Prostate gland (tissue), 2 donors: ENCODE data around the gene CIB1. TPM values are rescaled to one million over a fixed set of nuclear protein-coding genes. Genes with fewer than 3 reads are reported as not detected.

ENCODE experiments used
- DNase-seq: peaks from one replicate; pipeline ENCODE4 v3.0.0-alpha.2; 2019; ENCODE audit warnings: low spot score
- H3K27ac ChIP-seq, 2 donors: fragments of 200-600 bp; sonication (generic); 2 replicates each; pipeline ENCODE4 v1.5.1; 2017 to 2019
- H3K27me3 ChIP-seq: fragments of 200-600 bp; sonication (generic); replicated peaks from 2 replicates; pipeline ENCODE4 v1.5.1; 2019; ENCODE audit not compliant: insufficient read depth
- H3K36me3 ChIP-seq, 2 donors: fragments of 200-600 bp; sonication (generic); 1 replicate in 1 of 2; 2 replicates in 1 of 2; pipeline versions ENCODE4 v1.5.1 to v1.8.1; 2017 to 2019
- H3K4me1 ChIP-seq: fragments of 200-600 bp; sonication (generic); replicated peaks from 2 replicates; pipeline ENCODE4 v1.5.1; 2019
- H3K4me3 ChIP-seq, 2 donors: fragments of 200-600 bp; sonication (generic); 2 replicates each; pipeline ENCODE4 v1.5.1; 2017 to 2019
- H3K9me3 ChIP-seq: fragments of 200-600 bp; sonication (generic); 2 replicates; pipeline ENCODE4 v1.5.1; 2017
- POLR2A ChIP-seq: fragments of 450-650 bp; IDR thresholded peaks from one replicate; pipeline ENCODE4 v1.6.1; 2016; ENCODE audit warnings: antibody characterized with exemption, mild to moderate bottlenecking
- POLR2AphosphoS5 ChIP-seq: sonication (generic); formaldehyde crosslinking; IDR thresholded peaks from one replicate; pipeline ENCODE4 v1.6.1; 2017; ENCODE audit warnings: antibody characterized with exemption
- WGBS: methylation state at CpG from one replicate; pipeline ENCODE4 v1.1.5; 2018; 5-methylcytosine and 5-hydroxymethylcytosine counted together
- intact Hi-C: fragments of 100-400 bp; cut with DNase I; formaldehyde crosslinking; loops from one replicate; pipeline ENCODE4 v1.14.2; 2022
- total RNA-seq, 2 donors: library from RNA; depleted of rRNA; stranded (reverse); fragments of >200 nt; gene quantifications; one replicate each; pipeline ENCODE4 v1.1.0, GENCODE V29; 2016
- TF ChIP-seq, protein P1 (sequence below), 4 experiments: fragments of 200-600 bp in 2 of 4; fragments of 450-650 bp in 2 of 4; sonication (generic) in 2 of 4; IDR thresholded peaks; 1 replicate in 3 of 4; 2 replicates in 1 of 4; pipeline ENCODE4 v1.5.1; 2016 to 2019; ENCODE audit warnings: antibody characterized with exemption in 4 of 4, mild to moderate bottlenecking in 2 of 4, moderate library complexity in 2 of 4

Gene CIB1
- total RNA-seq, 2 donors from 2014 or later = 48.3 to 104 TPM

DNA sequence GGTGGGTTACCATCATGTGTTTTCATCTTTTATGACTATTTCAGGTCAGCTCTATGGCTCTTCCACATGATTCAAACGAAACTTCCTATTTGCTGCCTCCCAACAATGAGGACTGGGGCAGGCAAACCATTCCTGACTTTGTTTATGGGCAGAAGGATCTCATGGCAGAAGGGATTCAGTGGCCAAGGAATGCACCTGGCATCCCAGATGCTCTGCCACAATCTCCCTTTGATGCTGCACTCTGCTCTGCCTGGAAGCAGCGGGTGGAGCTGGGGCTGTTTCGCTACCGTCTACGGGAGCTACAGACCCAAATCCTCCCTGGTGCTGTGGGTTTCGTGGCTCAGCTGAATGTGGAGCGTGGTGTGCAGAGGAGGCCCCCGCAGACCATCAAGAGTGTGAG is 7.1 kb upstream of the CIB1 start:
- H3K4me3 ChIP-seq = no peak overlapping the region
- TF ChIP-seq, protein P1, sequence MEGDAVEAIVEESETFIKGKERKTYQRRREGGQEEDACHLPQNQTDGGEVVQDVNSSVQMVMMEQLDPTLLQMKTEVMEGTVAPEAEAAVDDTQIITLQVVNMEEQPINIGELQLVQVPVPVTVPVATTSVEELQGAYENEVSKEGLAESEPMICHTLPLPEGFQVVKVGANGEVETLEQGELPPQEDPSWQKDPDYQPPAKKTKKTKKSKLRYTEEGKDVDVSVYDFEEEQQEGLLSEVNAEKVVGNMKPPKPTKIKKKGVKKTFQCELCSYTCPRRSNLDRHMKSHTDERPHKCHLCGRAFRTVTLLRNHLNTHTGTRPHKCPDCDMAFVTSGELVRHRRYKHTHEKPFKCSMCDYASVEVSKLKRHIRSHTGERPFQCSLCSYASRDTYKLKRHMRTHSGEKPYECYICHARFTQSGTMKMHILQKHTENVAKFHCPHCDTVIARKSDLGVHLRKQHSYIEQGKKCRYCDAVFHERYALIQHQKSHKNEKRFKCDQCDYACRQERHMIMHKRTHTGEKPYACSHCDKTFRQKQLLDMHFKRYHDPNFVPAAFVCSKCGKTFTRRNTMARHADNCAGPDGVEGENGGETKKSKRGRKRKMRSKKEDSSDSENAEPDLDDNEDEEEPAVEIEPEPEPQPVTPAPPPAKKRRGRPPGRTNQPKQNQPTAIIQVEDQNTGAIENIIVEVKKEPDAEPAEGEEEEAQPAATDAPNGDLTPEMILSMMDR (IDR thresholded peaks at IDR 0.05) = no peak
- TF ChIP-seq POLR2A (no peak), POLR2AphosphoS5 (no peak)
- H3K4me1 ChIP-seq = no peaks in the 10 kb centered on the region
- 90% methylated on average over 7 of the region's 8 CpGs for WGBS
- intact Hi-C loops = no loop called here
- DNase-seq = no peak
- H3K27ac ChIP-seq = no peak overlapping the region
- no peaks in the 10 kb centered on the region for H3K9me3 ChIP-seq
- peaks cover 0 to 2% of the 10 kb centered on the region in 2 donors for H3K36me3 ChIP-seq
- H3K27me3 ChIP-seq = no peaks in the 10 kb centered on the region

DNA sequence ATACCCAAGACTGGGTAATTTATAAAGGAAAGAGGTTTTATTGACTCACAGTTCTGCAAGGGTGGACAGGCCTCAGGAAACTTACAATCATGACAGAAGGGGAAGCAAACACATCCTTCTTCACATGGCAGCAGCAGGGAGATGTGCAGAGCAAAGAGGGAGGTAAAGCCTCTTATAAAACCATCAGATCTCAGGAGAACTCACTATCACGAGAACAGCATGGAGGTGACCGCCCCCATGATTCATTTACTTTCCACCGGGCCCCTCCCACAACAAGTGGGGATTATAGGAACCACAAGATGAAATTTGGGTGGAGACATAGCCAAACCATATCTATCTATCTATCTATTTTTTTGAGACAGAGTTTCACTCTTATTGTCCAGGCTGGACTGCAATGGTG is 5.6 kb upstream of the CIB1 start:
- intact Hi-C loops = no loop called here
- H3K27me3 ChIP-seq = no peaks in the 10 kb centered on the region
- 88% methylated on average over 3 of the region's 3 CpGs for WGBS
- H3K36me3 ChIP-seq = peaks cover 0 to 2% of the 10 kb centered on the region in 2 donors
- peaks cover 7% of the 10 kb centered on the region for H3K4me1 ChIP-seq
- no peak overlapping the region for H3K4me3 ChIP-seq
- no peak for TF ChIP-seq POLR2A
- TF ChIP-seq, protein P1 (IDR thresholded peaks at IDR 0.05) = no peak
- TF ChIP-seq POLR2AphosphoS5 = no peak
- H3K9me3 ChIP-seq = no peaks in the 10 kb centered on the region
- H3K27ac ChIP-seq = no peak overlapping the region
- no peak for DNase-seq

DNA sequence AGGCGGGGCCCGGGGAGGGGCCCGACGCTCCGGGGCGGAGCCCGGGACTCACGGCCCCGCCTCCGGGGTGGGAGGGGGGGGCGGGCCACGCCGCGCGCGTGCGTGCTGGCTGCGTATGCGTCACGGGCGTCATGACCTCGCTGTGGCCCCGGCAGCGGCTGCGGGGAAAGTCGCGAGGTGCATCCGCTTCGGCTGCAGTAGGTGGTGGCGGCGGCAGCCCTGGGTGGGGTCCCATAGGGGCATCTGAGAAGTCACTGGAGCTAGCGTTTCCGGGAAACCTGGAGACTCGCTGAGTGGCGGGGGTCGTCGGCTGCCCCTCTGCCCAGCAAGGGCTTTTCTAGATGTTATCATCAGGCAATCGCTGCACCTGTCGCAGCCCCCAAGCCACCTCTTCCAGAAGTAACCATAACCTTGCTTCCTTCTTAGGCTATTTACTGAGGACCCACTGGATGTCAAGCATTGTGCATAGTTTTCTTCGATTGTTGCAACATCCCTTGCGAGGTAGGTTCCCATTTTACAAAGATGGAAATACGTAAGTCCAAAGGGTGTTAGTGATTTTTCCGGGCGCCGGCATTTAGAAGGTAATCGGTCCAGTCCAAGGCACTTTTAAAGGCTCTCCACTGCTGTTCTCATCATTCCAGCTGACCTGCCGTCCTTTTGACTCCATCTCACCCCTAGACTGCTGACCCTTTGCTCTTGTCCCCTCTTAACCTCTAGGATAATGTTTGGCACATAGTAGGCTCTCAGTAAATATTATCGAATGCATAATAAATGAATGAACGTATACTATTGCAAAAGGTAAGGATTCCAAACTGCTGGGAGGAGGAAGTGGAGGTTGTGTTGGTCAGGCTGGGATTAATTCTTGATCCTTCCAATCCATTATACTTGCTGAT is 601 bp upstream of the CIB1 start, which contains the start of gene GDPGP1:
Gene GDPGP1 (plus strand): TSS at position 114 of the 893 bp plus-strand sequence. CDS start 6,700 bp downstream, outside the sequence.
- Histone ChIP-seq H3K27me3 (no peaks in the 10 kb centered on the region), H3K27ac (peak within 1 kb of the TSS; percentile 90 to 95), H3K36me3 (peaks cover 0 to 2% of the 10 kb centered on the region in 2 donors), H3K9me3 (no peaks in the 10 kb centered on the region), H3K4me1 (peaks cover 17% of the 10 kb centered on the region), H3K4me3 (peak within 1 kb of the TSS; percentile 69 to 83)
- WGBS = 12% methylated on average over 19 of the region's 49 CpGs
- TF ChIP-seq, protein P1 (IDR thresholded peaks at IDR 0.05) = peak in 1 of 4 experiments; percentile 3
- TF ChIP-seq POLR2AphosphoS5 (no peak), POLR2A (peak; percentile 59)
- intact Hi-C loops = loop anchor here (2.0 kb wide), 1 partner anchor 14 kb away; the partner anchor contains the start of gene TTLL13
- no peak for DNase-seq

DNA sequence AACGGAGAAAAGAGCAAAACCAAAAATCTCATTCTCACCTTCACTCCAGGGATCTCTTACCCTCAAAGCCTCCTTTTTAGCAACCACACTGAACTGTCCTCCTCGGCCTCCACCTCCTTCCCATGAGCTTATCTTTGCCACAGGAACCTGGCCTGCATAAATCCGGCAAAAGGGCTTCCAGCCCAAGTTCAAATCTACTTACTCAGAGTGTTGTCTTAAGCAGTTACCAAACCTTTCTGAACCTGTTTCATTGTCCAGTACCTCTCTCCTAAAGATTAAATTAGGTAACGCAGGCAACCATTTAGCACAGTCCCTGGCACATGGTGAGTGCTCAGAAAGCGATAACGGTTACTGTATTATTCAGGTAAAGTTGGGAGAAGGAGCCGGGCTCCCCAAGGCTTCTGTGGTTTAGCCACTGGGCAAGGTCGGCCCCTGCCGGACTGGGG is 777 bp downstream of the CIB1 start:
- DNase-seq = no peak
- TF ChIP-seq POLR2A (no peak), POLR2AphosphoS5 (no peak)
- TF ChIP-seq, protein P1 (IDR thresholded peaks at IDR 0.05) = peak in 2 of 4 experiments; percentile 30 to 69
- peak overlapping the region; percentile 69 to 83 for H3K4me3 ChIP-seq

More for the DNA sequence above, 777 bp downstream of the CIB1 start:
- Histone ChIP-seq H3K4me1 (peaks cover 17% of the 10 kb centered on the region), H3K9me3 (no peaks in the 10 kb centered on the region), H3K27me3 (no peaks in the 10 kb centered on the region), H3K27ac (peak overlapping the region; percentile 90 to 95), H3K36me3 (peaks cover 5 to 6% of the 10 kb centered on the region in 2 donors)
- 5% methylated on average over 8 of the region's 9 CpGs for WGBS
- intact Hi-C loops = no loop called here
